ENCODE data around the gene ZNF763. TPM values are rescaled to one million over a fixed set of nuclear protein-coding genes. Genes with fewer than 3 reads are reported as not detected.
"Not testable (repeated sequence)": the region's sequence is repeated elsewhere in the genome, so short reads cannot be mapped to it uniquely, and the experiment has no call there.

The ZNF763 gene
- total RNA-seq, 1 donor from 2014 or later: 9.8 TPM

- TF ChIP-seq, protein P1, sequence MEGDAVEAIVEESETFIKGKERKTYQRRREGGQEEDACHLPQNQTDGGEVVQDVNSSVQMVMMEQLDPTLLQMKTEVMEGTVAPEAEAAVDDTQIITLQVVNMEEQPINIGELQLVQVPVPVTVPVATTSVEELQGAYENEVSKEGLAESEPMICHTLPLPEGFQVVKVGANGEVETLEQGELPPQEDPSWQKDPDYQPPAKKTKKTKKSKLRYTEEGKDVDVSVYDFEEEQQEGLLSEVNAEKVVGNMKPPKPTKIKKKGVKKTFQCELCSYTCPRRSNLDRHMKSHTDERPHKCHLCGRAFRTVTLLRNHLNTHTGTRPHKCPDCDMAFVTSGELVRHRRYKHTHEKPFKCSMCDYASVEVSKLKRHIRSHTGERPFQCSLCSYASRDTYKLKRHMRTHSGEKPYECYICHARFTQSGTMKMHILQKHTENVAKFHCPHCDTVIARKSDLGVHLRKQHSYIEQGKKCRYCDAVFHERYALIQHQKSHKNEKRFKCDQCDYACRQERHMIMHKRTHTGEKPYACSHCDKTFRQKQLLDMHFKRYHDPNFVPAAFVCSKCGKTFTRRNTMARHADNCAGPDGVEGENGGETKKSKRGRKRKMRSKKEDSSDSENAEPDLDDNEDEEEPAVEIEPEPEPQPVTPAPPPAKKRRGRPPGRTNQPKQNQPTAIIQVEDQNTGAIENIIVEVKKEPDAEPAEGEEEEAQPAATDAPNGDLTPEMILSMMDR (IDR thresholded peaks at IDR 0.05): no peak
- Mint-ChIP-seq H3K36me3 (ENCODE audit: low read depth) (peaks cover 28% of the 10 kb centered on the region), H3K27me3 (no peaks in the 10 kb centered on the region), H3K9me3 (no peaks in the 10 kb centered on the region), H3K4me3 (peak overlapping the region; percentile 35), H3K4me1 (peaks cover 55% of the 10 kb centered on the region), H3K27ac (no peak overlapping the region)
- intact Hi-C loops (cut with micrococcal nuclease): loop anchor here (1.0 kb wide), 1 partner anchor 8 kb away; no protein-coding TSS in a partner anchor
- CTCF ChIA-PET: interaction anchor here (0.8 kb wide), 1 partner anchor 37 kb away, joined by 3 read pairs; no protein-coding TSS in a partner anchor
- no peak for DNase-seq
- ATAC-seq (ENCODE audit: low read depth): no peak
- POLR2A ChIA-PET: interaction anchor here (4.6 kb wide), 1 partner anchor 37 kb away, joined by 64 read pairs; the partner anchor contains the start of gene ZNF763
Observed at GRCh38 chr19:11927227-11927626, 37.6 kb upstream of the ZNF763 start.

GRCh38 chr19:11931051-11931450, 33.8 kb upstream of the ZNF763 start:
- H3K4me1 Mint-ChIP-seq: peaks cover 36% of the 10 kb centered on the region
- H3K4me3 Mint-ChIP-seq: no peak overlapping the region
- no peak overlapping the region for H3K27ac Mint-ChIP-seq
- POLR2A ChIA-PET: interaction anchor here (0.7 kb wide), 1 partner anchor 120 kb away, joined by 4 read pairs; no protein-coding TSS in a partner anchor
- DNase-seq (no peak), ATAC-seq (ENCODE audit: low read depth) (no peak)
- intact Hi-C loops (cut with micrococcal nuclease): no loop called here
- CTCF ChIA-PET: interaction anchor here (0.6 kb wide), 1 partner anchor 746 kb away, joined by 3 read pairs; no protein-coding TSS in a partner anchor
- TF ChIP-seq, protein P1 (IDR thresholded peaks at IDR 0.05): no peak
- no peaks in the 10 kb centered on the region for H3K9me3 Mint-ChIP-seq
- no peaks in the 10 kb centered on the region for H3K27me3 Mint-ChIP-seq
- H3K36me3 Mint-ChIP-seq (ENCODE audit: low read depth): peaks cover 26% of the 10 kb centered on the region

- TF ChIP-seq, protein P1 (IDR thresholded peaks at IDR 0.05): no peak
- Mint-ChIP-seq H3K9me3 (no peaks in the 10 kb centered on the region), H3K27me3 (no peaks in the 10 kb centered on the region), H3K4me3 (no peak overlapping the region), H3K4me1 (peaks cover 33% of the 10 kb centered on the region), H3K36me3 (ENCODE audit: low read depth) (peaks cover 30% of the 10 kb centered on the region), H3K27ac (no peak overlapping the region)
- ChIA-PET POLR2A (interaction anchor here (0.7 kb wide), 1 partner anchor 121 kb away, joined by 4 read pairs; no protein-coding TSS in a partner anchor), CTCF (interaction anchor here (0.6 kb wide), 1 partner anchor 745 kb away, joined by 3 read pairs; no protein-coding TSS in a partner anchor)
- DNase-seq (no peak), ATAC-seq (ENCODE audit: low read depth) (no peak)
- intact Hi-C loops (cut with micrococcal nuclease): no loop called here
Observed at GRCh38 chr19:11931513-11931912, 33.3 kb upstream of the ZNF763 start.

- CTCF ChIA-PET; H3K27ac Mint-ChIP-seq; ATAC-seq (ENCODE audit: low read depth); DNase-seq; H3K9me3 Mint-ChIP-seq; POLR2A ChIA-PET; H3K4me3 Mint-ChIP-seq; H3K27me3 Mint-ChIP-seq: not testable (repeated sequence)
- intact Hi-C loops (cut with micrococcal nuclease): loop anchor here (1.0 kb wide), 1 partner anchor 9 kb away; no protein-coding TSS in a partner anchor
- Mint-ChIP-seq H3K36me3 (ENCODE audit: low read depth) (peaks cover 49% of the 10 kb centered on the region), H3K4me1 (peaks cover 13% of the 10 kb centered on the region)
Observed at GRCh38 chr19:11935829-11936228, 29.0 kb upstream of the ZNF763 start.

DNA sequence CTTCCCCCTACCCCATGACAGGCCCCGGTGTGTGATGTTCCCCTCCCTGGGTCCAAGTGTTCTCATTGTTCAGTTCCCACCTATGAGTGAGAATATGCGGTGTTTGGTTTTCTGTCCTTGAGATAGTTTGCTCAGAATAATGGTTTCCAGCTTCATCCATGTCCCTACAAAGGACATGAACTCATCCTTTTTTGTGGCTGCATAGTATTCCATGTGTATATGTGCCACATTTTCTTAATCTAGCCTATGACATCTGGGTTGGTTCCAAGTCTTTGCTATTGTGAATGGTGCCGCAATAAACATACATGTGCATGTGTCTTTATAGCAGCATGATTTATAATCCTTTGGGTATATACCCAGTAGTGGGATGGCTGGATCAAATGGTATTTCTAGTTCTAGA, 26.5 kb upstream of the ZNF763 start:
- CTCF ChIA-PET; H3K27ac Mint-ChIP-seq; H3K4me3 Mint-ChIP-seq; POLR2A ChIA-PET; intact Hi-C loops (cut with micrococcal nuclease); ATAC-seq (ENCODE audit: low read depth); H3K27me3 Mint-ChIP-seq; DNase-seq: not testable (repeated sequence)
- Mint-ChIP-seq H3K36me3 (ENCODE audit: low read depth) (peaks cover 65% of the 10 kb centered on the region), H3K9me3 (peaks cover 19% of the 10 kb centered on the region), H3K4me1 (peaks cover 13% of the 10 kb centered on the region)

DNA sequence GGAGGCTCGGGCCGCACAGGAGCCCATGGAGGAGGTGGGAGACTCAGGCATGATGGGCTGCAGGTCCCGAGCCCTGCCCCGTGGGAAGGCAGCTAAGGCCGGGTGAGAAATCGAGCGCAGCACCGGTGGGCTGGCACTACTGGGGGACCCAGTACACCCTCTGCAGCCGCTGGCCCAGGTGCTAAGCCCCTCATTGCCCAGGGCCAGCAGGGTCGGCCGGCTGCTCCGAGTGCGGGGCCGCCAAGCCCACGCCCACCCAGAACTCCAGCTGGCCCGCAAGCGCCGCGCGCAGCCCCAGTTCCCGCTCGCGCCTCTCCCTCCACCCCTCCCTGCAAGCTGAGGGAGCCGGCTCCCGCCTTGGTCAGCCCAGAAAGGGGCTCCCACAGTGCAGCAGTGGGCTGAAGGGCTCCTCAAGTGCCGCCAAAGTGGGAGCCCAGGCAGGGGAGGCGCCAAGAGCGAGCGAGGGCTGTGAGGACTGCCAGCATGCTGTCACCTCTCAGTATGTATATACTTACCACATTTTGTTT, 23.4 kb upstream of the ZNF763 start:
- Mint-ChIP-seq H3K36me3 (ENCODE audit: low read depth) (peaks cover 82% of the 10 kb centered on the region), H3K9me3 (peaks cover 36% of the 10 kb centered on the region)
- H3K27me3 Mint-ChIP-seq; H3K27ac Mint-ChIP-seq; H3K4me1 Mint-ChIP-seq; DNase-seq; H3K4me3 Mint-ChIP-seq; ATAC-seq (ENCODE audit: low read depth); CTCF ChIA-PET; intact Hi-C loops (cut with micrococcal nuclease); POLR2A ChIA-PET: not testable (repeated sequence)

Measured in activated B cell treated with CpG ODN at 0.5 μM for 24 hours (primary cell).